Tibial artery (tissue), 4 donors: ENCODE measurements around the gene DHX8.
A peak's percentile ranks its signal among the peaks of the same experiment; 100 is the strongest.

Experiments
- DNase-seq, 2 donors: peaks; one replicate each; pipeline ENCODE4 v3.0.0-alpha.2; 2019
- H3K27ac ChIP-seq, 2 donors: fragments of 200-600 bp; sonication (generic) in 1 of 2; 1 replicate in 1 of 2; 2 replicates in 1 of 2; pipeline ENCODE4 v1.5.1; 2018 to 2019; ENCODE audit warnings: mild to moderate bottlenecking in 1 of 2
- H3K27me3 ChIP-seq, 2 donors: fragments of 200-600 bp; sonication (generic) in 1 of 2; one replicate each; pipeline versions ENCODE4 v1.5.1 to v1.6.0; 2016 to 2019
- H3K36me3 ChIP-seq, 3 donors: fragments of 200-600 bp; sonication (generic) in 2 of 3; one replicate each; pipeline ENCODE4 v1.5.1; 2016 to 2019; ENCODE audit warnings: mild to moderate bottlenecking in 2 of 3
- H3K4me1 ChIP-seq, 4 donors: fragments of 200-600 bp; sonication (generic) in 2 of 4; 1 replicate in 3 of 4; 2 replicates in 1 of 4; pipeline ENCODE4 v1.5.1; 2016 to 2019
- H3K4me3 ChIP-seq, 2 donors: fragments of 200-600 bp; sonication (generic) in 1 of 2; 1 replicate in 1 of 2; 2 replicates in 1 of 2; pipeline ENCODE4 v1.5.1; 2018 to 2019; ENCODE audit warnings: mild to moderate bottlenecking in 2 of 2
- H3K9me3 ChIP-seq, 3 donors: fragments of 200-600 bp; sonication (generic) in 1 of 3; one replicate each; pipeline ENCODE4 v1.5.1; 2016 to 2019
- CTCF ChIP-seq, 2 experiments: fragments of 200-600 bp in 1 of 2; fragments of 450-650 bp in 1 of 2; IDR thresholded peaks; one replicate each; pipeline ENCODE4 v1.5.1; 2017 to 2019; ENCODE audit warnings: antibody characterized with exemption in 2 of 2, mild to moderate bottlenecking in 1 of 2, moderate library complexity in 1 of 2
- intact Hi-C: fragments of 100-400 bp; cut with DNase I; formaldehyde crosslinking; loops from one replicate; pipeline ENCODE4 v1.15.0; 2023; ENCODE audit warnings: low total_unique reads

The DHX8 gene

GRCh38 chr17:43517615-43518386, 34.0 kb downstream of the DHX8 start:
- peak overlapping the region in 1 of 2 donors; percentile 8 for H3K27ac ChIP-seq
- peaks cover 0 to 29% (median 4%) of the 10 kb centered on the region in 4 donors for H3K4me1 ChIP-seq
- no peak overlapping the region for H3K4me3 ChIP-seq
- no peak for TF ChIP-seq CTCF (IDR thresholded peaks at IDR 0.05)
- DNase-seq, result peak in 1 of 2 donors; percentile 55
- no peaks in the 10 kb centered on the region for H3K9me3 ChIP-seq
- peaks cover 74 to 87% (median 78%) of the 10 kb centered on the region in 3 donors for H3K36me3 ChIP-seq
- intact Hi-C loops, result no loop called here
- no peaks in the 10 kb centered on the region for H3K27me3 ChIP-seq

GRCh38 chr17:43521389-43521788, 37.6 kb downstream of the DHX8 start:
- H3K9me3 ChIP-seq, result no peaks in the 10 kb centered on the region
- no peak overlapping the region for H3K4me3 ChIP-seq
- H3K27me3 ChIP-seq, result no peaks in the 10 kb centered on the region
- DNase-seq, result peak in 1 of 2 donors; percentile 28
- intact Hi-C loops, result no loop called here
- peaks cover 97 to 100% (median 99%) of the 10 kb centered on the region in 3 donors for H3K36me3 ChIP-seq
- no peak overlapping the region for H3K27ac ChIP-seq
- TF ChIP-seq CTCF (IDR thresholded peaks at IDR 0.05), result no peak
- peaks cover 0 to 13% (median 0%) of the 10 kb centered on the region in 4 donors for H3K4me1 ChIP-seq

GRCh38 chr17:43524945-43525575, 41.3 kb downstream of the DHX8 start:
- Histone ChIP-seq H3K9me3 (no peaks in the 10 kb centered on the region), H3K4me1 (peaks cover 0 to 5% (median 4%) of the 10 kb centered on the region in 4 donors), H3K27ac (no peak overlapping the region), H3K27me3 (no peaks in the 10 kb centered on the region), H3K4me3 (no peak overlapping the region), H3K36me3 (peaks cover 68 to 93% (median 84%) of the 10 kb centered on the region in 3 donors)
- intact Hi-C loops, result no loop called here
- TF ChIP-seq CTCF (IDR thresholded peaks at IDR 0.05), result no peak
- DNase-seq, result no peak

GRCh38 chr17:43526886-43527648, 43.3 kb downstream of the DHX8 start:
- no peak for DNase-seq
- Histone ChIP-seq H3K4me1 (peaks cover 0 to 16% (median 14%) of the 10 kb centered on the region in 4 donors), H3K36me3 (peaks cover 48 to 73% (median 64%) of the 10 kb centered on the region in 3 donors), H3K9me3 (no peaks in the 10 kb centered on the region), H3K27me3 (no peaks in the 10 kb centered on the region), H3K27ac (no peak overlapping the region), H3K4me3 (no peak overlapping the region)
- intact Hi-C loops, result no loop called here
- no peak for TF ChIP-seq CTCF (IDR thresholded peaks at IDR 0.05)

- Histone ChIP-seq H3K4me1 (peaks cover 0 to 16% (median 14%) of the 10 kb centered on the region in 4 donors), H3K27me3 (no peaks in the 10 kb centered on the region), H3K4me3 (no peak overlapping the region), H3K9me3 (no peaks in the 10 kb centered on the region), H3K27ac (no peak overlapping the region), H3K36me3 (peaks cover 34 to 59% (median 50%) of the 10 kb centered on the region in 3 donors)
- intact Hi-C loops, result no loop called here
- TF ChIP-seq CTCF (IDR thresholded peaks at IDR 0.05), result no peak
- no peak for DNase-seq
Measured at GRCh38 chr17:43528319-43528987, 44.7 kb downstream of the DHX8 start.
